Activated CD4-positive, alpha-beta T cell treated with anti-CD3 and anti-CD28 coated beads, Interleukin-2, amount 50 U/mL, for 48 hours (primary cell): ENCODE results near the gene CEP131.

ENCODE experiments used
- DNase-seq, 2 experiments: peaks; one replicate each; pipeline ENCODE4 v3.0.0-alpha.2; 2020

The CEP131 gene

DNA sequence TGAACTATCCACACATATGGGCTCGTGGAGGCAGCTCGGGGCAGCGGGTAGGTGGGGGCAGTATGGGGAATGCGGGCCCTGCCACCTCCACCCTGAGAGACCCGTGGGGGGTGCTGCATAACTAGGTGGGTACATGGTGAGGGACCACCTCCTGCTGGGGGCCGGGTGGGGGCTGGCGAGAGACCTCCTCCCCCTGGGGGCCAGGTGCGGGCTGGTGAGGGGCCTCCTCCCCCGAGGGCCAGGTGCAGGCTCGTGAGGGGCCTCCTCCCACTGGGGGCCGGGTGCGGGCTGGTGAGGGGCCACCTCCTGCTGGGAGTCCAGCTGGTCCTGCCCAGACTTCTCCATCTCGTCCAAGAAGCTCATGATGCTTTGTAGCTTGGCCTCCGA, 25.4 kb downstream of the CEP131 start:
- no peak for DNase-seq

DNA sequence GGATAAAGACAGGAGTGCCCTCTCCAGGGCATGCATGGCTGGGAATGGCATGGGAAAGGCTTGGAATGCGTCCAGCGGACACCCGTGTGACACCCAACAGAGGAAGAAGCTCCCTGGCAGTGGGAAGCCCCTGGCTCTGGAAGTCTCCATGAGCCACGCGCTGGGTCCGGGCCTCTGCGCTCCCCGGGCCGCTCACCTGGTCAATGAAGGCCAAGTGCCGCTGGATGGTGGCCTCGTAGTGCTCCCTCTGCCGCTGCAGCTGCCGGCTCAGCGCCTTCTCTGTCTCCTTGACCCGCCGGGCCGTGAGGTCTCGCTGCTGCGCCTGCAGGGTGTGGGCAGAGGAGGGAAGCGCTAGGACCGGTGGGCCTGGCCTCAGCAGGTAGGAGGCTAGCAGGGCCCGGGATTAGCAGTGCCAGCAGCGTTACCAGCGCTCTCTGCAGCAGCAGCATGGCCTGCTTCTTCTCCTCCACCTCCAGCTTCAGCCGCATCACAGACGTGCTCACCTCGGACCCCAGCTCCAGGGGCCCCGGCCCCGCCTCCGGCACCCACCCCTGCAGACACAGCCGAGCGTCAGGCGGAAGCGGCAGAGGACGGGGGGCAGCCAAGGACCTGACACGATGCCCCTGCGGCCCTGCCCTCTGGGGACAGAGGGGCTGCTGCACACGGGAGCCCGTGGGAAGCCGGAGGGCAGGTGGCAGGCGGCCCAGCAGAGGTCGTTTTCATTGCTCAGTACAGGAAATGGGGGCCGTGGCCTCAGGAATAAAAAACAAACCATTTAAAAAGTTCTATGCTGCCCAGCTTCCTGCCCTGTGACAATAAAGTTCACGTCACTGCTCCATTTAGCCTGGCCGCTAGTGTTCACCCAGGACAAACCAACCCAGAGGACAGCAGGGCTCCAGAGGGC, 26.0 kb downstream of the CEP131 start:
- no peak for DNase-seq

DNA sequence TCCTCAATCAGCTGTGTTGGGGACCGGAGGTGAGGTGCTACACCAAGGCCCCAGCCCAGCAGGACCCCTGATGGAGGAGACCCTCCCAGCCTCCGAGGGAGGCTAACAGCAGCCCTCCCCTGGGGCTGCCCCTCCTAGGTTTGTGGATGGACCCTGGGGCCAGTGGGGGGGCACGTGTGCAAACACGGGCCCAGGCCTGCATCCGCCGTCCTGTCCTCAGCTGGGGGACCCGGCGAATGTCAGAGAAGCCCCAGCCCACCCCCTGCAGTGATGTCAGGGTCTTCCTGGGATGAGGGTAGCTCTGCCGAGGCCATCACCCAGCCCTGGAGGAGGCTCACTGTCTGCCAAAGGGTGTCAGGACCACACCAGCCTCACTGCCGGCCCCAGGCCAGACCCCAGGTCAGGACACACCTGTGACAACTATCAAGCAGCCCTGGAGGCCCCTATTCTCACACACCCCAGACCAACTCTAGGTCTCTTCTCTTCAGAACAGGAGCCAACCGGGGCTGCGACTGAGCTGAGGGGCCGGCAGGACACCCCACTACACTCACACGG, 26.7 kb downstream of the CEP131 start:
- DNase-seq, result no peak

DNA sequence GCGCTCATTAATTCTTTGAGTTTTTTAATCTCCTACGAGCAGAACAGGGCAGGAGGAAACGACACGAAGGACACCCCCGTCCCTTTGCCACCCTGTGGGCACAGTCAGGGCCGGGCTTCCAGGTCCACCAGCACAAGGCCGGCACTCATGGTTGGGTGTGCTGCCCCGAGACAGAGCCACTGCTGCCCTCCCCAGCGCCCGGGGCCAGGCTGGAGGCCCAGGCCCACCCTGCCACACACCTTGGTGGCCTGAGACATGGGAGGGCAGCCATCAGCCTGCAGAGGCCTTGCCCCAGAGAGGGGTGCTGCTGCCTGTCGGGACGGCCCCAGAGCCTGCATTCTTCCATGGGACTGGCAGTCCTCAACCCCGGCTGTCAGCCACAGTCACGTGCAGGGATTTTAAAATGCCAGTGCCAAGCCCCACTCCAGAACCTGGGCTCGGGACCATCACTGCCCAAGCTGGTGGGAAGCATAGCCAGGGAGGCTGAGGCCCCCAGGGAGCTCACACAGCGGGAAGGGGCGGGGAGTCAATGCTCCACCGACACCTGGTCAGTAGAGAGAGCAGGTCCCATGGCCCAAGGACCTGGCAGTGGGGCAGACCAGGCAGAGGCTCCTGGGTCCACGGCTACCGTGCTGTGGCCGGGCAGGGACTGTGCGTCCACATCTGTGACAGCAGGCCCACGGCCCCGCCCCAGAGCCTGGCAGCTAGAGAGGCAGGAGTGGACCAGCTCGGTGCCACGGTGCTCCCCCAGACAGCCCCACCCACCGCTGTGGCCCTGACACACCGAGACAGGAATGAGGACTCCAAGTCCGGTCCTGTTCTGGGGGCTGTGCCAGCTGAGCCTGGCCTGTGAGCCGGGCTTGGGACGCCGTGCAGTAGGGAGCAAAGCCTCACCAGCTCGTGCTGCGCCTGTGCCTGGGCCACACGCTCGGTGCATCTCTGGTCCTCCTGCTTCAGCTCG, 27.5 kb downstream of the CEP131 start:
- no peak for DNase-seq

DNA sequence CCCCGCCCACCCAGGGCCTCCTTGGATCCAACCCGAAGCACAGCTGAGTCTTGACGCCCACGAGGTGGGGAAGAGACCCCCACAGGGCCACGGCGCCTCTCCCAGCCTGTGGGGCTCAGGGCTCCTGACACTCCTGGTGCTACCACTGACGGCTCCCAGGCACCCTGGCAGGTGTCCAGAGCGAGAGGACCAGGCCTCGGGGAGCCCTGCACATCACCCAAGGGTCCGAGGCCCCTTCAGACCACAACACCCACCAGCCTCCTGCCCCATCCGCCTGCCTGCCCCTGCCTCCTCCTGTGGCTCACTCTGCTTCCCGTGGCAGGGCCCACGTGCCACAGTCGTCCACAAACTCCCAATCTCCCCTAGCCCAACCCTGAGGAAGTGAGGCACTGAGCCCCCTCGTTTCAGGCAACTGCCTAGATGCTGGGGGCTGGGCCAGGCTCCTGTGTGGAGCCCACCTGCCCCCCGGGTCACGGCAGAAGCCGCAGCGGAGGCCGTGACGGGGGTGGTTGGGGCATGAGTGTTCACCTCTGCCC, 28.5 kb downstream of the CEP131 start:
- no peak for DNase-seq

DNA sequence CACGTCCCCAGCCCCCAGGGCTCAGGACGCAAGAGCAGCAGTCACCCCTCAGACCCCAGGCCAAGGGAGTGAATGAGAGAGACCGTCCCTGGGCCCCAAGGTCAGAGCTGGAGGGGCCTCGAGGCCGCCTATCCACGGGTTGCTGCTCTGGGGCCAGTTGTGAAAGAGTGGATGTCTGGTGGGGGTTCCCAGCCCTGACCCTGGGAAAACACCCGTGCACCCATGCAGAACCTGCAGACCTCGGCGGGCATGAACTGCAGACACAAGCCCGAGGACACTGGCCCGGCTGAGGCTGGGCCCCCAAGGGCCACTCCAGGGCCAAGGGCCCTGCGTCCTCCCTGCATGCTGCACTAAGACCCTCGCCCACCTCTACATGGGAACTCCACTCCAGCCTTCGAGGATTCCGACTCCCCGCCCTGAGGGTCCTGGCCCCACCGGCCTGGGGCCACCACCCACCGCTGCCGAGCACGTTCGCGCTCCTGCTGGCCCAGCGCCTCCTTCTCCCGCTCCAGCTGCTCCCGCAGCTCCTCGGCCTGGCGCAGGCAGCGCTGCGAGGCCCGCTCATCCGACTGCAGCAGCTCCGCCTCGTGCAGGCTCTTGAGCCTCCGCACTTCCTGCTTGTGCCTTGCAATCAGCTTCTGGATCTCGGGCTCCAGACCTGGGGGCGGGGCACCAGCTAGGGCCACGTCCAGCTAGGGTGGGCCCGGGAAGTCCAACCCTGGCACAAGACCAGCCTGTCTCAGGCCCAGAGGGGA, 29.1 kb downstream of the CEP131 start:
- DNase-seq, result no peak

DNA sequence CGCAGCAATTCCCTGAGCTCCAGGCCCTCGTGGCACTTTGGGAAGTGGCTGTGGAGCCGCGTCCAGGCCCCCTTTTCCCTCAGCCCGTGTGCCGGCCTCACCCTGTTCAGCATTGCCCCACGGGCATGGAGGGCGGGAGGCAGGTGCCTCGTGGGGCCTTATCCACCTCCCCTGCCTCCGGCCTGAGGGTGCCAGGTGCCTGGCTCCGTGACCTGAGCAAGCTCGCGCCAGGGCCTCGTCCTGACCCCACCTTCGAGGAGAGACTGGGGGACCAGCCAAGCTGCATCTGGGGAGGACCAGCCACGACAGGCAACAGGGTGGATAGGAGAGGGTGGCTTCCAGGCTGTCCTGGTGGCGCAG, 29.7 kb downstream of the CEP131 start:
- no peak for DNase-seq

DNA sequence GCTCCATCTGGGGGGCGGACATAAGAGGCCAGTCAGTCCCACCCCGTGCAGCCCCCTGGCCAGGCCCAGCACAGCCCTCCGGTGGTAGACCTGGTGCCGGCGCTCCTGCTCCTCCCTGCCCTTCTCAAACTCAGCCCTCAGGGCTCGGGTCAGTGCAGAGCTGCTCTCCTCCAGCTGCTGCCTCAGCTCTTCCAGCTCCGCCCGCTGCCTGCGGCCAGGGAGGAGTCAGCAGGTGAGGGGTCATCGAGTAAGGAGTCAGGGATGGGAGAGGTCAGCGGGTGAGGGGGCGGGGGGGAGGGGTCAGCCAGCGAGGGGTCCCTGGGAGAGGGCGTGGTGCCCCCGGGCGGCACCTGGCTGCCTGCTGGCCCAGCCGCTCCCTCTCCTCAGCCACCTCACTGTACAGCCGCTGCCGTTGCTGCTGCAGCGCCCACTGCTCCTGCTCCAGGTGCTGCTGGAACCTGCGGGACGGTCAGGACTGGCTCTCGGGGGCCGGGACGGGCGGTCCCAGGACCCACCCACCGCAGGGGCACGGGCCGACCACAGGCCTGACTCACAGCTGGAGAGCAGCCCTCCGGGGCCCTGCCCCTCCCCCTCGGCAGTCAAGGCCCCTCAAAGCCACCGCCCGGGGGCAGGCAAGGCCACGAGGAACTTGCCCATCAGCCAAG, 30.2 kb downstream of the CEP131 start:
- no peak for DNase-seq

DNA sequence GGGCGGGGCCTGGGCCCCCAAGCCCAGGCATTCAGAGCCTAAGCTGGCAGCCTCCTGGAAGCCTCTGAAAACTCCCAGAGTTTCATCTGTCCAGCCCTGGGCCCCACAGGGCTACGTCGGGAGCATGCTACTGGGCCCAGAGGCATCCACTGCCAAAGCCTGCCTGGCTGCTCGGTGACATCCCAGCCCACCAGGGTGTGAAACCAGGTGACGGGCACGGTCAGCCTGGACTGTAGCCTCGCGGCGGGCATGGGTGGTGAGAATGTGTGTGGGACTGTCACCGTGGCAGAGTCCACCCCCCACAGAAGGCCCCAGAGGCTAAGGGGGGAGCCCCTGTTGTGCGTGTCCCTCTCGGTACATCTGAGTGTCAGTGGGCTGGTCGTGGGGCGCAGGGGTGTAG, 31.1 kb downstream of the CEP131 start:
- DNase-seq, result no peak

DNA sequence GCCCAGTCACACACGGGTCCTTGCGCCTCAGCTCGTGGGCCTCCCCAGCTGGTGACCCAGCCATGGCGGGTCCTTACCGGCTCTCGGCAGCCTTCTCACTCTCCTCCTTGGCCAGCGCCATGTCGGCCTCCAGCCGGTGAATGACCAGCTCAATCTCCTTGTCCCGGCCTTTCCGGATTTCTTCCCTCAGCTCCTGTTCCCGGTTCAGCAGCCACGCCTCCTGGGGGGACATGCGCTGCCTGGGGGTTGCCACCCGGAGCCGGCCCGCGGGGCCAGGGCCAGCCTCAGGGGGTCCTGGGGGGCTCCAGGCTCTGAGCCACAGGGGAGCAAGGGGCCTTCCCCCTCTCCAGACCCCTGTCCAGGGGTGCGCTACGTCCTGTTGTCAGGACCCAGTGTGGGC, 31.6 kb downstream of the CEP131 start:
- DNase-seq, result no peak

DNA sequence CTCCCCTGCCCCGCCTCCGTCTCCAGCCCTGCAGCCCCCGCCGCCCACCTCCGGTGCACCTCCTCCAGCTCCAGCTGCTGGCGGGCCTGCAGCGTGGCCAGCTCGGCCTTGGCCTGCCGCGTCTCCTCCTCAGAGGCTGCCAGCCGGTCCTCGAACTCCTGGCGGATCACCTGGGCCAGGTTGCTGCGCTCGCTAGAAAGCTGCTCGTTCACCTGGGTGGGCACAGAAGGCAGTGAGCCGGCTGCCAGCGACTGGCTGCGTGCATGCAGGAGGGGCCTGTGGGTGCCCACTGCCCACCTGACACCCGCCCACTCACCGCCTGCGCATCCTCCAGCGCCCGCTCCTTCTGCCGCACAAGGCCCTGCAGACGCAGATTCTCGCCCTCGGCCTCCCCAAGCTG, 32.2 kb downstream of the CEP131 start:
- DNase-seq, result no peak

DNA sequence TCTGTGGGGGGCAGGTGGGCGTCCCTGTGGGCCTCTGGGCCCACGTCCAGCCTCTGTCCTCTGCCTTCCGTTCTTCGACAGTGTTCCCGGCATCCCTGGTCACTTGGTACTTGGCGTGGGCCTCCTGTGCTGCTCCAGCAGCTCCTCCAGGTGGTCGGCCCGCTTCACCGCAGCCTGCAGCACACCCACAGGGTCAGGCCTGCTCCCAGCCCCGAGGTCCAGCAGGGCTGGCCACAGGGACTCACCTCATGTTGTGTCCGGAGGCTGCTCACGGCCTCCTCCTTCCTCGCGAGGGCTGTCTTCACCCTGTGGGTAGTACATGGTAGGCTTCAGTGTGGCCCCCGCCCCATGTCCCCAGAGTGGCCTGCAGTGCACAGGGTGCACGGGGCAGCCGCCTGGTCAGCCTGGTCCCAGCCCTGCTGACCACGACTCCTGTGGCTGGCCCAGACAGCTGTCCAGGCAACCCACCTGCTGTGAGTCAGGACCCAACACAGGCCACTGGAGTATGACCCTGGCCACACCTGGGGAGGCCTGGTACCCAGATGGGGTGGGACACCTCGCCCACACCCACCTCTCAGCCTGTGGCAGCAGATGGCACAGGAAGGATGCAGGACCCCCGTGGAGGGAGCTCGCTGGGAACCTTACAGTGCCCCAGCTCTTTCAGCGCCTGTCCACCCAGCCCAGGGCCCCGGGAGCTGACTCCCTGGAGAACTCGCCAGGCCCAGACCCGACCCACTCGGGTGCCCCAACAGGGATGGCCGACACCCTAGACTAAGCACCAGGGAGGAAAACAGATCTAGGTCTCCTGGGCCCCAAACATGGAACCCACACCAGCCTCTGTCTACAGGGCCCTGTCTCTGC, 32.9 kb downstream of the CEP131 start:
- DNase-seq, result no peak

DNA sequence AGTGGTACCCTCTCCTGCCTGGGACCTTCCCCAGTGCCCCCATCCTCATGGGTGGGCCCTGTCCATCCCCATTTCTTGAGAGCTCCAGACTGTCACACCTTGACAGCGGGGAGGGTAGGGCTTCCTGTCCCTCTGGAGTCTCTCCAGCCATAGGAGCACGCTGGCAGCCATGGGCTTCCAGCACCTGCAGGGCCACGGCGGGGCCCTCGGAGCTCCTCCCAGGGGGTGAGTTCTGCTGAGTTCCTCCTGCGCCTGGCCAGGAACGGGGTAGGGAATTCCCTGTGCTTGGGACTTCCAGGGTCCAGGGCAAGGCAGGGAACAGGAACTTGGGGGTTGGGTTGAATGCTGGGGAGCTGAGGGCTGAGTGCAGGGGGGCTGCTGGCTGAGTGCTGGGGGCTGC, 33.7 kb downstream of the CEP131 start:
- DNase-seq, result no peak

DNA sequence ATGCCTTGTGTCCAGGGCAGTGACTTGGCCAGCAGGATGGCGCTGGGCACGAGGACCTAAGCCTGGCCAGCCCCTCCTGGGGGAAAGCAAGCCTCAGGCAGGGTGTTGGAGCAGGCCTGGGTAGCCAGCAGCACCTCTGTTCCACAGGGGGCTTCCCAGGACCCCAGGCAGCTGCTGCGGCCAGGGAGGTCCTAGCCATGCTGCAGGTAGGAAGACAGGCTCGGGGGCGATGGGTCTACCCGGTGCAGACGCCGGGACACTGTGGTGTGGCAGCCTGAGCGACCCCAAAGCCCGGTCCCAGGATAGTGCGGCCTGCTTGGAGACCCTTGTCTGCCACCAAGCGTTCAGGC, 34.3 kb downstream of the CEP131 start:
- no peak for DNase-seq

DNA sequence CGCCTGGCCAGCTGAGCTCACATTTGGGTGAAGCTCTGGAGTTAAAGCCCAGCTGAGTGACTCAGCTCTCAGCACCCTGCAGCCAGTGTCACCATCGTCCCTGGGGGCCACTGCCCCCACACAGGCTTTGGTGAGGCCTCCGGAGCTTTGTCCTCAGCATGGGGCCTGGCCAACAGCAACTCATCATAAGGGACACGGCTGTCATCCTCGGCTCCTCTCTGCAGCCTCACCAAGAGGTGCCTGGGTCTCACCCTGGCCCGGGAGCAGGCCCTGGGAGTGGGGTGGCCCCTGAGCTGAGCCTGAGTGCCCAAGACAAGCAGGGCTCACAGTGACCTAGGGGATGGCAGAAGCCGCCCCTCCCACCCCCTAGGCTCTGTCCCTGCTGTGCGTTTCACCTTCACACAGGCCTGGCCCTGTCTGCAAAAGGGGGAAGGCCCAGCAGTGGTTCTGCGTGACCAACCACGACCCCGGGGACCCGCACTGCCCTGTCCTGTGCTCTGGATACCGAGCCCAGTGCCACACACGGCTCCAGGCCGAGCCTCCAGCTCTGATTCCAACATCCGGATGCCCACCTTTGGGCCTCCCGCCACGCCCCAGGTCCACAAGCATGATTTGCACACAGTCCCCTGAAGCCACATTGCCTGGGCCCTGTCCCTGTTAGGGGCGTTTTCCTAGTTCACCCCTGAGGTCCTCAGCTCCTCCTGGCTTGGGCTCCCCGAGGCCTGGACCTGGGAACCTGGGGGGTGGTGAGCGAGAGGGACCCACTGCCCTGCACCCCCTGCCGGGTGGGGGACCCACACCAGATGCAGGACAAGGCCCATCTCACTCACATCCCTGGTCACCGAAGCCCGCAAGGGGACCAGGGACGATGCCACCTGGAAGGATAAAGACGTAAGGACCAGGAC, 34.9 kb downstream of the CEP131 start:
- DNase-seq, result no peak

DNA sequence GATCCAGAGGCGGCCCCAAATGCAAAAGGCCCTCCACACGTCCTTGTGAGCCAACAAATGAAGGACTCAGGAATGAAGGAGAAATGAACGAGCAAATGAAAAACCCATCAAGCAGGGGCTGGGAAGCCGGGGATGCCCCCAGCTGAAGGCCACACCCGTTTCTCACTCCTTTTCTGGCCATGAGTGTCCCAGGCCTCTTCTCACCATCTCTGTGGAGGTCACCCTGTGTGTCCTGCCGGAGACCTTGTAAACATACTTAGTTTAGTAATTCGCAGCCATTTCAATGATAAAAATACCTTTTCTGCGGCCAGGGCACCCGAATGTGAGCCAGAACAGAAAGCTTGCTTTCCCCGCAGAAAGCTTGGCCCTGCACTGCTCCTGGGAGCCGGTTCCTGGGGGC, 35.6 kb downstream of the CEP131 start:
- DNase-seq, result no peak

DNA sequence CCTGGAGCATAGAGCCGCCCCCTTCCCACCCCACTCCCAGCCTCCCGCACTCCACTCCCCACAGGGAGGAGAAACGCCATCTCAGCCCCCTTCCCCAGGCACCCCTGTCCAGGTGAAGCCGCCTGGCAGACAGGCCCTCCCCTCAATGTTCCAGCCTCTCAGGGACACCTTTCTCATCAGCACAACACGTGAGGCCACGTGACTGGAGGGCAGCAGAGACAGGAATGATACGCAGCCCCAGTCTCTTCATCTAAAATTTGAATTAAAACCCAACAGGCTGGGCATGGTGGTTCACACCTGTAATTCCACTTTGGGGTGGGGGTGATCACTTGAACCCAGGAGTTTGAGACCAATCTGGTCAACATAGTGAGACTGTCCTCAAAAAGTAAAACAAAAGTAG, 36.6 kb downstream of the CEP131 start:
- DNase-seq, result no peak

DNA sequence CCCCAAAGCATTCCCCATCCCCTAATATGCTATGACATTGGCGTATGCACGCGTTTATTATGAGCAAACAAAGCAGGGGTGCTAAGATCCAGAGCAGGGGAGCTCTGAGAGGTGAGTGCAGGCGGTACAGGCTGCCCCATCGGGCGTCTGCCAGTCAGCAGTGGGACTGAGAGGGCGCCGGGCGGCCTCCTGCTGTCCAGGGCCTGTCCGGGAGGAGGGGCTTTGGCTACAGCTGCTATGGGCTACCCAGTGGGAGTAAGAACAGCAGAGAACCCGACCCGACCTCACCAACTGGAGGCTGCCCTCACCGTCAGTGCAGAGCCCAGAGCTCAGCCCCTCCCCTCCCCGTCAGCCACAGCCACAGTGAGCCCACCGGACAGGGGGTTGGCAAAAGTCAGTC, 38.2 kb downstream of the CEP131 start:
- DNase-seq, result no peak

DNA sequence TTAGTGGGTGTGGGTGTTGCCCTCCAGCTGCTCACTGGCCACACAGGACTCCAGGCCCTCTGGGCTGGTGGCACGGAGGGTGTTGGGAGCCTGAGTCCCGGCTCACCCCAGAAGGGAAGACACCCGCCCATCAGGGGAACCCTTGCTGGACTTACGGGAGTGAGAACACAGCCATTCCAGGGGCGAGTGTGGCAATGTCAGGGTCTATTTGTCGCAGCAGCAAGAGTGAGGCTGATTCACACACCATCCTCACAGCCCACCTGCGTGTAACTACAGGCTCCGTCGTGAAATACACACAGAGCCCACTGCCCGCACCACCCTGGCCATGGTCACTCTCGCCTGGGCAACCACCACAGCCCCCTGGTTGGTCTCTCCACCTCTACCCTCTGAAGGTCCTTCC, 39.0 kb downstream of the CEP131 start:
- DNase-seq, result no peak

DNA sequence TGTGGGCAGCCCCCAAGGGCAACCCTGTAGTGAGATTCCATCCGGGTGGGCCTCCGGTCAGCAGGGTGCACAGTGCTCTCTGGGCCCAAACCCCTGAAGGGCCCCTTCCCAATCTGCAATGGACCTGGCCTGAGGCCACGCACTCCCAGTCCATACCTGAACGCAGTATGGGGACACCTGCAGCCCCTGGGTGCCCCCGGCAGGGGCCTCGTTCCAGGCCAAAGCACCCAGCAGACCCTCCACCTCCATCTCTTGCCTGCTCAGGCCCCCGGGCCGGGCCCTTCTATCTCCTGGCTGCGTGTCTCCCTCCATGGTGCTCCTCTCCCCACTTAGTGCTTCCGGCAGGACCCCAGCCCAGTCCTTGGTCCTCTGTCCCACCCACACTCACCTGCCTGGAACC, 39.4 kb downstream of the CEP131 start:
- DNase-seq, result no peak
